MM.1S (cell line): ENCODE measurements around the gene DDAH1.

Source experiments
- DNase-seq: peaks from one replicate; pipeline ENCODE4 v3.0.0-alpha.2; 2015
- H2AFZ ChIP-seq: fragments of 300-600 bp; sonication (generic); 2 replicates; pipeline ENCODE4 v1.6.0; 2016; ENCODE audit warnings: antibody characterized with exemption, low read length
- H3F3A ChIP-seq: fragments of 300-600 bp; sonication (generic); 2 replicates; pipeline ENCODE4 v1.6.1; 2016; ENCODE audit warnings: mild to moderate bottlenecking, antibody characterized with exemption, low read length, moderate library complexity, mixed read lengths; ENCODE audit not compliant: insufficient read depth
- H3K27ac ChIP-seq: fragments of 300-600 bp; sonication (generic); 2 replicates; pipeline ENCODE4 v1.5.1; 2016; ENCODE audit warnings: mild to moderate bottlenecking, low read length
- H3K27me3 ChIP-seq: fragments of 300-600 bp; sonication (generic); replicated peaks from 2 replicates; pipeline ENCODE4 v1.6.0; 2016; ENCODE audit warnings: low read length; ENCODE audit not compliant: insufficient read depth
- H3K36me3 ChIP-seq: fragments of 300-600 bp; sonication (generic); replicated peaks from 2 replicates; pipeline ENCODE4 v1.6.1; 2016; ENCODE audit warnings: mild to moderate bottlenecking, low read length, mixed read lengths; ENCODE audit not compliant: insufficient read depth
- H3K4me1 ChIP-seq: fragments of 300-600 bp; sonication (generic); 2 replicates; pipeline ENCODE4 v1.6.1; 2016; ENCODE audit warnings: low read length, mixed read lengths
- H3K4me2 ChIP-seq: fragments of 300-600 bp; sonication (generic); 2 replicates; pipeline ENCODE4 v1.6.0; 2016; ENCODE audit warnings: low read depth, low read length
- H3K4me3 ChIP-seq: fragments of 300-600 bp; sonication (generic); 2 replicates; pipeline ENCODE4 v1.5.1; 2016; ENCODE audit warnings: low read length, mixed read lengths
- H3K79me2 ChIP-seq: fragments of 300-600 bp; sonication (generic); 2 replicates; pipeline ENCODE4 v1.6.1; 2016; ENCODE audit warnings: mixed run types, low read length, mixed read lengths
- H3K9ac ChIP-seq: fragments of 300-600 bp; sonication (generic); 2 replicates; pipeline ENCODE4 v1.6.1; 2016; ENCODE audit warnings: low read length, mixed read lengths
- H3K9me2 ChIP-seq: fragments of 300-600 bp; sonication (generic); replicated peaks from 2 replicates; pipeline ENCODE4 v1.6.1; 2016; ENCODE audit warnings: mild to moderate bottlenecking, low read length, mixed read lengths; ENCODE audit not compliant: insufficient read depth
- H3K9me3 ChIP-seq: fragments of 300-600 bp; sonication (generic); replicated peaks from 2 replicates; pipeline ENCODE4 v1.6.1; 2016; ENCODE audit warnings: mild to moderate bottlenecking, low read length, mixed read lengths; ENCODE audit not compliant: insufficient read depth
- H4K20me1 ChIP-seq: fragments of 300-600 bp; sonication (generic); 2 replicates; pipeline ENCODE4 v1.6.1; 2016; ENCODE audit warnings: mild to moderate bottlenecking, low read length, moderate library complexity, mixed read lengths; ENCODE audit not compliant: insufficient read depth
- CTCF ChIP-seq: fragments of 300-600 bp; sonication (generic); IDR thresholded peaks from 2 replicates; pipeline ENCODE4 v1.5.1; 2016; ENCODE audit warnings: antibody characterized with exemption, low read length, mixed read lengths
- EZH2 ChIP-seq: fragments of 300-600 bp; sonication (generic); optimal IDR thresholded peaks from 2 replicates; pipeline ENCODE3; 2017; ENCODE audit warnings: low read depth, mild to moderate bottlenecking, antibody characterized with exemption, low read length, mixed read lengths
- EZH2phosphoT487 ChIP-seq: fragments of 300-600 bp; sonication (generic); IDR thresholded peaks from 2 replicates; pipeline ENCODE4 v1.6.1; 2018; ENCODE audit warnings: antibody characterized with exemption, low read length

Gene DDAH1

GRCh38 chr1:85502171-85502570 is 37.2 kb upstream of the DDAH1 start:
- Histone ChIP-seq H3K4me3 (no peak overlapping the region), H3K4me2 (no peak overlapping the region), H3K36me3 (no peaks in the 10 kb centered on the region), H3K27me3 (no peaks in the 10 kb centered on the region), H3K27ac (no peak overlapping the region), H3F3A (no peaks in the 10 kb centered on the region), H3K9me2 (no peaks in the 10 kb centered on the region), H3K9me3 (no peaks in the 10 kb centered on the region), H2AFZ (no peak overlapping the region), H3K4me1 (no peaks in the 10 kb centered on the region), H4K20me1 (no peaks in the 10 kb centered on the region), H3K9ac (no peak overlapping the region), H3K79me2 (no peaks in the 10 kb centered on the region)
- DNase-seq: no peak
- TF ChIP-seq EZH2phosphoT487: no peak
- no peak for TF ChIP-seq CTCF

GRCh38 chr1:85501355-85501898 is 36.5 kb upstream of the DDAH1 start:
- Histone ChIP-seq H2AFZ (no peak overlapping the region), H3F3A (no peaks in the 10 kb centered on the region), H3K4me3 (no peak overlapping the region), H3K36me3 (no peaks in the 10 kb centered on the region), H3K27me3 (no peaks in the 10 kb centered on the region), H3K9me3 (no peaks in the 10 kb centered on the region), H3K4me1 (no peaks in the 10 kb centered on the region), H3K9me2 (no peaks in the 10 kb centered on the region), H3K4me2 (no peak overlapping the region), H4K20me1 (no peaks in the 10 kb centered on the region), H3K27ac (no peak overlapping the region), H3K79me2 (no peaks in the 10 kb centered on the region), H3K9ac (no peak overlapping the region)
- TF ChIP-seq CTCF (no peak), EZH2phosphoT487 (no peak), EZH2 (no peak)
- no peak for DNase-seq

- H4K20me1 ChIP-seq: no peaks in the 10 kb centered on the region
- H3K36me3 ChIP-seq: no peaks in the 10 kb centered on the region
- TF ChIP-seq EZH2phosphoT487 (no peak), EZH2 (no peak), CTCF (no peak)
- H3K27me3 ChIP-seq: no peaks in the 10 kb centered on the region
- H3K79me2 ChIP-seq: no peaks in the 10 kb centered on the region
- H3K4me1 ChIP-seq: peaks cover 11% of the 10 kb centered on the region
- H3K9me3 ChIP-seq: no peaks in the 10 kb centered on the region
- no peak overlapping the region for H3K4me2 ChIP-seq
- no peak for DNase-seq
- H3F3A ChIP-seq: no peaks in the 10 kb centered on the region; the same call in 1 of the 2 replicates
- no peak overlapping the region for H3K27ac ChIP-seq
- H3K9me2 ChIP-seq: no peaks in the 10 kb centered on the region
- no peak overlapping the region for H2AFZ ChIP-seq
- no peak overlapping the region for H3K4me3 ChIP-seq
- no peak overlapping the region for H3K9ac ChIP-seq
Measured at GRCh38 chr1:85496941-85497582, 32.1 kb upstream of the DDAH1 start.
